IMR-90 (cell line): Measurements from ENCODE around the gene GALNT12. TPM values are rescaled to one million over a fixed set of nuclear protein-coding genes. Genes with fewer than 3 reads are reported as not detected.

ENCODE experiments used
- ATAC-seq: fragments of 200-7000 bp; cut with Tn5 transposase; 2 replicates; pipeline ENCODE4 v1.9.1; 2020; ENCODE audit warnings: low read depth, mild to moderate bottlenecking, moderate library complexity
- BruUV-seq: library from RNA; stranded (reverse); fragments of 400-500 nt; replicated peaks from 2 replicates; lab custom pipeline; 2021; lab: Mats Ljungman, UMichigan
- CTCF ChIA-PET: fragments of 300-600 bp; formaldehyde crosslinking; extraction: SDS; loops from one replicate; lab custom pipeline; 2021; ENCODE audit warnings: antibody characterized with exemption; lab: Yijun Ruan, JAX
- POLR2A ChIA-PET: fragments of 300-600 bp; sonication (Branson Sonifier 250); formaldehyde crosslinking; loops from one replicate; lab custom pipeline; 2022; ENCODE audit warnings: antibody characterized with exemption; ENCODE audit not compliant: unreplicated experiment; lab: Charles Lee
- DNase-seq: peaks from one replicate; pipeline ENCODE4 v3.0.0; 2013
- H2AFZ ChIP-seq: replicated peaks from 2 replicates; pipeline ENCODE3; 2013; ENCODE audit warnings: low read length, mild to moderate bottlenecking; ENCODE audit not compliant: poor library complexity
- H2AK5ac ChIP-seq: 2 replicates; pipeline ENCODE4 v1.6.1; 2013; ENCODE audit warnings: low read depth, low read length, inconsistent platforms
- H2AK9ac ChIP-seq: replicated peaks from 2 replicates; pipeline ENCODE3; 2013; ENCODE audit warnings: mild to moderate bottlenecking, low read depth, low read length, moderate library complexity; ENCODE audit not compliant: poor library complexity
- H2BK120ac ChIP-seq: 2 replicates; pipeline ENCODE4 v1.6.1; 2013; ENCODE audit warnings: low read depth, low read length, inconsistent platforms
- H2BK15ac ChIP-seq: 3 replicates; pipeline ENCODE4 v1.6.1; 2013; ENCODE audit warnings: low read depth, low read length, inconsistent platforms
- H2BK20ac ChIP-seq: 2 replicates; pipeline ENCODE4 v1.6.1; 2013; ENCODE audit warnings: low read depth, mild to moderate bottlenecking, inconsistent platforms, low read length, moderate library complexity
- H2BK5ac ChIP-seq: 2 replicates; pipeline ENCODE4 v1.6.1; 2013; ENCODE audit warnings: mild to moderate bottlenecking, low read depth, low read length, inconsistent platforms; ENCODE audit not compliant: poor library complexity, severe bottlenecking
- H3K14ac ChIP-seq: replicated peaks from 2 replicates; pipeline ENCODE4 v1.6.1; 2013; ENCODE audit warnings: low read depth, low read length, inconsistent platforms
- H3K18ac ChIP-seq: 2 replicates; pipeline ENCODE4 v1.6.1; 2013; ENCODE audit warnings: low read depth, low read length, control low read depth
- H3K23ac ChIP-seq: 2 replicates; pipeline ENCODE4 v1.6.1; 2013; ENCODE audit warnings: low read depth, low read length, inconsistent platforms
- H3K27ac ChIP-seq: 2 replicates; pipeline ENCODE4 v1.5.1; 2013; ENCODE audit warnings: mild to moderate bottlenecking, control low read depth, low read length; ENCODE audit not compliant: insufficient read depth
- H3K27me3 ChIP-seq: 2 replicates; pipeline ENCODE4 v1.6.1; 2013; ENCODE audit warnings: low read length; ENCODE audit not compliant: control insufficient read depth, insufficient read depth
- H3K36me3 ChIP-seq: 2 replicates; pipeline ENCODE4 v1.6.1; 2013; ENCODE audit warnings: low read length, mixed read lengths; ENCODE audit not compliant: control insufficient read depth, insufficient read depth
- H3K4ac ChIP-seq: 2 replicates; pipeline ENCODE4 v1.6.1; 2013; ENCODE audit warnings: low read depth, low read length, inconsistent platforms
- H3K4me1 ChIP-seq: 2 replicates; pipeline ENCODE4 v1.6.1; 2013; ENCODE audit warnings: low read length, mixed read lengths; ENCODE audit not compliant: control insufficient read depth, insufficient read depth
- H3K4me2 ChIP-seq: 2 replicates; pipeline ENCODE4 v1.6.1; 2013; ENCODE audit warnings: low read depth, mild to moderate bottlenecking, control low read depth, low read length, moderate library complexity
- H3K4me3 ChIP-seq: 2 replicates; pipeline ENCODE4 v1.5.1; 2013; ENCODE audit warnings: low read depth, mild to moderate bottlenecking, control low read depth, low read length, moderate library complexity; ENCODE audit not compliant: insufficient read depth
- H3K56ac ChIP-seq: 2 replicates; pipeline ENCODE4 v1.6.1; 2013; ENCODE audit warnings: low read length, inconsistent platforms; ENCODE audit not compliant: insufficient read depth; ENCODE audit errors: extremely low read depth
- H3K79me1 ChIP-seq, 2 experiments: 2 replicates each; pipeline ENCODE4 v1.6.1; 2013; ENCODE audit warnings: low read length in 2 of 2, inconsistent platforms in 1 of 2, low read depth in 1 of 2
- H3K9ac ChIP-seq: 2 replicates; pipeline ENCODE4 v1.6.1; 2013; ENCODE audit warnings: low read depth, low read length, control low read depth
- H3K9me1 ChIP-seq: 2 replicates; pipeline ENCODE4 v1.6.1; 2013; ENCODE audit warnings: low read length, inconsistent platforms; ENCODE audit not compliant: insufficient read depth
- H3K9me3 ChIP-seq: 2 replicates; pipeline ENCODE4 v1.6.1; 2013; ENCODE audit warnings: low read length; ENCODE audit not compliant: control insufficient read depth, insufficient read depth
- H4K20me1 ChIP-seq: 2 replicates; pipeline ENCODE4 v1.6.1; 2013; ENCODE audit warnings: low read length, inconsistent platforms; ENCODE audit not compliant: insufficient read depth
- H4K5ac ChIP-seq: 2 replicates; pipeline ENCODE4 v1.6.1; 2013; ENCODE audit warnings: mild to moderate bottlenecking, low read depth, low read length, control low read depth
- H4K8ac ChIP-seq, 2 experiments: 2 replicates each; pipeline ENCODE4 v1.6.1; 2013; ENCODE audit warnings: low read depth in 2 of 2, low read length in 2 of 2, control low read depth in 1 of 2, inconsistent platforms in 1 of 2
- H4K91ac ChIP-seq: 2 replicates; pipeline ENCODE4 v1.6.1; 2013; ENCODE audit warnings: low read depth, low read length, inconsistent platforms; ENCODE audit not compliant: insufficient read depth
- MAFK ChIP-seq: IDR thresholded peaks from 2 replicates; pipeline ENCODE4 v1.6.1; 2012; ENCODE audit warnings: low read depth, low read length, improper control_type of control experiment
- WGBS, 2 experiments: methylation state at CpG; one replicate each; pipeline versions ENCODE4 v1.1.5 to v1.1.7; 2013; ENCODE audit warnings: missing lambda C conversion rate in 2 of 2; ENCODE audit not compliant: insufficient read length in 1 of 2; ENCODE audit errors: extremely low coverage in 2 of 2; 5-methylcytosine and 5-hydroxymethylcytosine counted together
- dilution Hi-C: fragments of 300-500 bp; cut with HindIII; formaldehyde crosslinking; loops from one replicate; pipeline ENCODE4 v1.14.3; 2018; ENCODE audit warnings: low sequenced_read_pairs; ENCODE audit not compliant: unreplicated experiment
- in situ Hi-C: fragments of 300-500 bp; cut with MboI; formaldehyde crosslinking; loops from 3 replicates; pipeline ENCODE4 v1.14.3; 2019; ENCODE audit warnings: low sequenced_read_pairs, inconsistent platforms, mixed read lengths
- intact Hi-C: fragments of 100-400 bp; cut with micrococcal nuclease; formaldehyde crosslinking; loops from 2 replicates; pipeline ENCODE4 v1.10.0; 2022
- polyA plus RNA-seq, 3 experiments: library from polyadenylated mRNA; depleted of rRNA; stranded (reverse); fragments of >200 nt; gene quantifications; 2 replicates each; pipeline ENCODE4 v1.2.3, GENCODE V29; 2012; ENCODE audit warnings: low replicate concordance in 1 of 3
- total RNA-seq: library from RNA; depleted of rRNA; stranded (reverse); fragments of >200 nt; gene quantifications from 2 replicates; pipeline ENCODE4 v1.2.3, GENCODE V29; 2012

Gene GALNT12
- total and polyA plus RNA-seq, 2 of the 4 experiments (the other 2 are of a cell fraction): 2.3 to 2.5 TPM

GRCh38 chr9:98808875-98809274 lies 1.4 kb downstream of the GALNT12 start:
- Histone ChIP-seq H3K14ac (no peak overlapping the region), H2BK20ac (no peak overlapping the region), H3K27ac (no peak overlapping the region), H3K4me2 (no peak overlapping the region), H3K4me1 (peaks cover 21% of the 10 kb centered on the region), H3K9me1 (peaks cover 6% of the 10 kb centered on the region), H2BK15ac (no peak overlapping the region), H3K36me3 (no peaks in the 10 kb centered on the region), H2AK9ac (no peak overlapping the region), H3K18ac (no peak overlapping the region), H3K56ac (no peak overlapping the region), H4K8ac (no peak overlapping the region), H3K9me3 (no peaks in the 10 kb centered on the region), H3K27me3 (peaks cover 11% of the 10 kb centered on the region), H2AFZ (peak overlapping the region; percentile 90), H4K5ac (no peak overlapping the region), H3K4ac (no peak overlapping the region), H4K20me1 (no peaks in the 10 kb centered on the region), H2BK5ac (no peak overlapping the region), H3K4me3 (no peak overlapping the region), H3K79me1 (no peaks in the 10 kb centered on the region), H2AK5ac (no peak overlapping the region), H2BK120ac (no peak overlapping the region), H4K91ac (no peak overlapping the region), H3K23ac (no peak overlapping the region), H3K9ac (no peak overlapping the region)
- no peak for ATAC-seq
- CTCF ChIA-PET: interaction anchor here (1.3 kb wide), 1 partner anchor 9 kb away, joined by 3 read pairs; no protein-coding TSS in a partner anchor
- no peak for TF ChIP-seq MAFK
- DNase-seq: no peak
- intact Hi-C loops (no loop called here), dilution Hi-C loops (no loop called here), in situ Hi-C loops (no loop called here)
- POLR2A ChIA-PET: no interaction called here
- no TSS peak for BruUV-seq
- no CpG with 5 or more reads among the region's 2 CpGs for WGBS, 2 experiments
